H9 (cell line): ENCODE results near the gene SACM1L. TPM values are rescaled to one million over a fixed set of nuclear protein-coding genes. Genes with fewer than 3 reads are reported as not detected.

ENCODE experiments used
- DNase-seq: peaks from one replicate; pipeline ENCODE4 v3.0.0-alpha.2; 2017
- H2AFZ ChIP-seq: one replicate; pipeline ENCODE4 v1.6.1; 2013; ENCODE audit warnings: mild to moderate bottlenecking, low read length, control low read depth, moderate library complexity
- H2AK5ac ChIP-seq: 2 replicates; pipeline ENCODE4 v1.6.1; 2013; ENCODE audit warnings: low read length, control low read depth, mixed read lengths; ENCODE audit not compliant: insufficient read length
- H2BK120ac ChIP-seq: one replicate; pipeline ENCODE4 v1.6.1; 2013; ENCODE audit warnings: low read depth, mild to moderate bottlenecking, low read length, control low read depth, inconsistent platforms; ENCODE audit not compliant: poor library complexity, severe bottlenecking
- H2BK12ac ChIP-seq: 2 replicates; pipeline ENCODE4 v1.6.1; 2013; ENCODE audit warnings: low read length, control low read depth, mixed read lengths, low read depth; ENCODE audit not compliant: insufficient read length
- H2BK15ac ChIP-seq: 2 replicates; pipeline ENCODE4 v1.6.1; 2013; ENCODE audit warnings: low read depth, low read length, control low read depth
- H2BK20ac ChIP-seq: one replicate; pipeline ENCODE4 v1.6.1; 2013; ENCODE audit warnings: low read depth, mild to moderate bottlenecking, low read length, control low read depth, inconsistent platforms; ENCODE audit not compliant: poor library complexity, severe bottlenecking
- H2BK5ac ChIP-seq: 2 replicates; pipeline ENCODE4 v1.6.1; 2013; ENCODE audit warnings: low read length, control low read depth, mixed read lengths; ENCODE audit not compliant: insufficient read length
- H3K14ac ChIP-seq: 2 replicates; pipeline ENCODE4 v1.6.1; 2013; ENCODE audit warnings: low read length, control low read depth; ENCODE audit not compliant: insufficient read depth
- H3K18ac ChIP-seq: 2 replicates; pipeline ENCODE4 v1.6.1; 2013; ENCODE audit warnings: low read depth, mild to moderate bottlenecking, mixed read lengths, low read length, control low read depth; ENCODE audit not compliant: insufficient read length
- H3K23ac ChIP-seq: 2 replicates; pipeline ENCODE4 v1.6.1; 2013; ENCODE audit warnings: low read length, control low read depth, mixed read lengths, low read depth; ENCODE audit not compliant: insufficient read length
- H3K23me2 ChIP-seq: 2 replicates; pipeline ENCODE4 v1.6.1; 2013; ENCODE audit warnings: low read depth, mild to moderate bottlenecking, mixed read lengths, low read length, control low read depth; ENCODE audit not compliant: insufficient read length, poor library complexity, severe bottlenecking
- H3K27ac ChIP-seq: 2 replicates; pipeline ENCODE4 v1.5.1; 2013; ENCODE audit warnings: low read length, control low read depth, mixed read lengths, low read depth; ENCODE audit not compliant: insufficient read length
- H3K27me3 ChIP-seq: 2 replicates; pipeline ENCODE4 v1.6.1; 2013; ENCODE audit warnings: low read length, control low read depth, inconsistent platforms; ENCODE audit not compliant: insufficient read depth
- H3K4ac ChIP-seq: 2 replicates; pipeline ENCODE4 v1.6.1; 2013; ENCODE audit warnings: low read depth, mild to moderate bottlenecking, control low read depth, inconsistent platforms, low read length, moderate library complexity
- H3K4me1 ChIP-seq: 2 replicates; pipeline ENCODE4 v1.6.1; 2013; ENCODE audit warnings: low read length, control low read depth, inconsistent platforms; ENCODE audit not compliant: insufficient read depth
- H3K4me2 ChIP-seq: 2 replicates; pipeline ENCODE4 v1.6.1; 2013; ENCODE audit warnings: low read length, control low read depth, mixed read lengths; ENCODE audit not compliant: insufficient read length, insufficient read depth
- H3K56ac ChIP-seq: 2 replicates; pipeline ENCODE4 v1.6.1; 2013; ENCODE audit warnings: low read depth, mild to moderate bottlenecking, mixed read lengths, low read length, control low read depth; ENCODE audit not compliant: insufficient read length
- H3K79me1 ChIP-seq: 2 replicates; pipeline ENCODE4 v1.6.1; 2013; ENCODE audit warnings: low read depth, mild to moderate bottlenecking, moderate library complexity, low read length, control low read depth, inconsistent platforms; ENCODE audit not compliant: insufficient read depth, poor library complexity, severe bottlenecking
- H3K79me2 ChIP-seq: 2 replicates; pipeline ENCODE4 v1.6.1; 2013; ENCODE audit warnings: low read length, control low read depth, inconsistent platforms; ENCODE audit not compliant: insufficient read depth
- H3K9ac ChIP-seq: 2 replicates; pipeline ENCODE4 v1.6.1; 2013; ENCODE audit warnings: low read length, control low read depth, mixed read lengths; ENCODE audit not compliant: insufficient read length; ENCODE audit errors: extremely low read depth
- H3K9me3 ChIP-seq: one replicate; pipeline ENCODE4 v1.6.1; 2013; ENCODE audit warnings: low read depth, low read length, inconsistent platforms; ENCODE audit not compliant: control insufficient read depth
- H3T11ph ChIP-seq: one replicate; pipeline ENCODE4 v1.6.1; 2013; ENCODE audit warnings: mild to moderate bottlenecking, low read length, control low read depth, inconsistent platforms
- H4K20me1 ChIP-seq: one replicate; pipeline ENCODE4 v1.6.1; 2013; ENCODE audit not compliant: control insufficient read depth, insufficient read length, insufficient read depth
- H4K5ac ChIP-seq: 2 replicates; pipeline ENCODE4 v1.6.1; 2013; ENCODE audit warnings: low read depth, mild to moderate bottlenecking, mixed read lengths, low read length, control low read depth; ENCODE audit not compliant: insufficient read length
- H4K8ac ChIP-seq: replicated peaks from 2 replicates; pipeline ENCODE4 v1.6.1; 2013; ENCODE audit warnings: low read length, control low read depth, mixed read lengths, low read depth; ENCODE audit not compliant: insufficient read length
- H4K91ac ChIP-seq: 2 replicates; pipeline ENCODE4 v1.6.1; 2013; ENCODE audit warnings: low read depth, mild to moderate bottlenecking, moderate library complexity, mixed read lengths, low read length, control low read depth; ENCODE audit not compliant: insufficient read length
- H3K27ac Mint-ChIP-seq, 3 experiments: 2 replicates in 2 of 3; 3 replicates in 1 of 3; pipeline ENCODE4 v1.8.0; 2020 to 2021; ENCODE audit warnings: mixed read lengths in 3 of 3, mild to moderate bottlenecking in 1 of 3, moderate library complexity in 1 of 3
- H3K27me3 Mint-ChIP-seq: 2 replicates; pipeline ENCODE4 v1.8.0; 2021; ENCODE audit warnings: low read depth, mild to moderate bottlenecking, moderate library complexity, mixed read lengths
- H3K36me3 Mint-ChIP-seq, 3 experiments: 2 replicates in 2 of 3; 3 replicates in 1 of 3; pipeline ENCODE4 v1.8.0; 2020 to 2021; ENCODE audit warnings: low read depth in 3 of 3, mixed read lengths in 3 of 3; ENCODE audit not compliant: insufficient read depth in 1 of 3
- H3K4me1 Mint-ChIP-seq, 2 experiments: 2 replicates each; pipeline ENCODE4 v1.8.0; 2020; ENCODE audit warnings: mixed read lengths in 2 of 2
- H3K4me3 Mint-ChIP-seq, 2 experiments: 2 replicates in 1 of 2; 3 replicates in 1 of 2; pipeline ENCODE4 v1.8.0; 2020 to 2021; ENCODE audit warnings: mild to moderate bottlenecking in 2 of 2, mixed read lengths in 2 of 2, moderate library complexity in 1 of 2
- H3K9me3 Mint-ChIP-seq, 2 experiments: 2 replicates in 1 of 2; 3 replicates in 1 of 2; pipeline ENCODE4 v1.8.0; 2020; ENCODE audit warnings: mild to moderate bottlenecking in 2 of 2, mixed read lengths in 2 of 2, moderate library complexity in 1 of 2
- WGBS: extraction: QIAGEN DNeasy Blood & Tissue Kit; methylation state at CpG from one replicate; pipeline ENCODE4 v1.1.7; 2013; ENCODE audit warnings: missing lambda C conversion rate, low lambda C conversion rate, mixed read lengths; ENCODE audit not compliant: insufficient read length; ENCODE audit errors: extremely low coverage; 5-methylcytosine and 5-hydroxymethylcytosine counted together
- total RNA-seq: library from RNA; stranded (reverse); gene quantifications from 2 replicates; pipeline ENCODE4 v1.2.1, GENCODE V29; 2021
- TF ChIP-seq, protein P1 (sequence below): fragments of 200-600 bp; sonication (generic); conservative IDR thresholded peaks from 3 replicates; pipeline ENCODE4 v1.8.0; 2021; ENCODE audit warnings: antibody characterized with exemption, mild to moderate bottlenecking

The SACM1L gene
- total RNA-seq, 1 experiment from 2014 or later = 52.8 TPM

DNA sequence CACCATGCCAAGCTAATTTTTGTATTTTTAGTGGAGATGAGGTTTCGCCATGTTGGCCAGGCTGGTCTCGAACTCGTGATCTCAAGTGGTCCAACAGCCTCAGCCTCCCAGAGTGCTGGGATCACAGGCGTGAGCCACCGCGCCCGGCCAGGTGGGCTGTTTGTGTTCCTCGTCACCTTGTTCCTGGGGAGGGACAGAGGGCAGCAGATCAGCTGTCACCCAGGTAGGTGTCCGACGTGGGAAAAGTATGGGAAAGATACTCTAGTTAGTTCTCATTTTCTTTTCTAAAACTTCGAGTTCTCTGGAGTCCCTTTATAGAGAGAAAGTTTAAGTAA lies 28.7 kb upstream of the SACM1L start:
- no CpG with 5 or more reads among the region's 11 CpGs for WGBS
- Histone ChIP-seq H3K4ac (no peak overlapping the region), H3K18ac (no peak overlapping the region), H3K79me1 (no peaks in the 10 kb centered on the region), H3K23ac (no peak overlapping the region), H3K27me3 (no peaks in the 10 kb centered on the region), H4K8ac (no peak overlapping the region), H2AFZ (no peak overlapping the region), H3K56ac (no peak overlapping the region), H4K5ac (no peak overlapping the region), H3K4me1 (no peaks in the 10 kb centered on the region), H3K4me2 (no peak overlapping the region), H3K79me2 (no peaks in the 10 kb centered on the region), H2BK120ac (no peak overlapping the region), H2BK20ac (no peak overlapping the region), H3K27ac (no peak overlapping the region), H3K9ac (no peak overlapping the region), H2AK5ac (no peak overlapping the region), H2BK15ac (no peak overlapping the region), H2BK12ac (no peak overlapping the region), H4K91ac (no peak overlapping the region), H2BK5ac (no peak overlapping the region), H4K20me1 (no peaks in the 10 kb centered on the region), H3T11ph (no peak overlapping the region), H3K9me3 (no peaks in the 10 kb centered on the region), H3K14ac (no peak overlapping the region), H3K23me2 (no peaks in the 10 kb centered on the region)
- peaks cover 5 to 11% (median 5%) of the 10 kb centered on the region in 3 experiments; a peak in 6 of 7 replicates for H3K36me3 Mint-ChIP-seq
- no peak overlapping the region for H3K4me3 Mint-ChIP-seq
- H3K9me3 Mint-ChIP-seq = peaks cover 4 to 5% of the 10 kb centered on the region in 2 experiments
- H3K27ac Mint-ChIP-seq = no peak overlapping the region
- peak; percentile 20 for DNase-seq
- H3K27me3 Mint-ChIP-seq = no peaks in the 10 kb centered on the region
- peaks cover 7 to 9% of the 10 kb centered on the region in 2 experiments; a peak in 2 of 4 replicates for H3K4me1 Mint-ChIP-seq
- TF ChIP-seq, protein P1, sequence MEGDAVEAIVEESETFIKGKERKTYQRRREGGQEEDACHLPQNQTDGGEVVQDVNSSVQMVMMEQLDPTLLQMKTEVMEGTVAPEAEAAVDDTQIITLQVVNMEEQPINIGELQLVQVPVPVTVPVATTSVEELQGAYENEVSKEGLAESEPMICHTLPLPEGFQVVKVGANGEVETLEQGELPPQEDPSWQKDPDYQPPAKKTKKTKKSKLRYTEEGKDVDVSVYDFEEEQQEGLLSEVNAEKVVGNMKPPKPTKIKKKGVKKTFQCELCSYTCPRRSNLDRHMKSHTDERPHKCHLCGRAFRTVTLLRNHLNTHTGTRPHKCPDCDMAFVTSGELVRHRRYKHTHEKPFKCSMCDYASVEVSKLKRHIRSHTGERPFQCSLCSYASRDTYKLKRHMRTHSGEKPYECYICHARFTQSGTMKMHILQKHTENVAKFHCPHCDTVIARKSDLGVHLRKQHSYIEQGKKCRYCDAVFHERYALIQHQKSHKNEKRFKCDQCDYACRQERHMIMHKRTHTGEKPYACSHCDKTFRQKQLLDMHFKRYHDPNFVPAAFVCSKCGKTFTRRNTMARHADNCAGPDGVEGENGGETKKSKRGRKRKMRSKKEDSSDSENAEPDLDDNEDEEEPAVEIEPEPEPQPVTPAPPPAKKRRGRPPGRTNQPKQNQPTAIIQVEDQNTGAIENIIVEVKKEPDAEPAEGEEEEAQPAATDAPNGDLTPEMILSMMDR = no peak
